ENCODE measurements around the gene ASAP3.

GRCh38 chr1:23425193-23425494 is 58.8 kb downstream of the ASAP3 start:
- TF ChIP-seq CTCF (conservative IDR thresholded peaks at IDR 0.05) (no peak), EZH2 (IDR thresholded peaks at IDR 0.05; ENCODE audit: low read depth) (no peak)
